GM12878 (cell line): ENCODE results near the gene NPAS1. TPM values are rescaled to one million over a fixed set of nuclear protein-coding genes. Genes with fewer than 3 reads are reported as not detected.

Source experiments
- ATAC-seq: fragments of 200-7000 bp; cut with Tn5 transposase; 3 replicates; pipeline ENCODE4 v1.9.1; 2020; ENCODE audit warnings: mild to moderate bottlenecking, moderate library complexity
- BruUV-seq: library from RNA; stranded (reverse); fragments of 400-500 nt; replicated peaks from 2 replicates; lab custom pipeline; 2021; lab: Mats Ljungman, UMichigan
- CTCF ChIA-PET: fragments of 300-600 bp; sonication (Branson Sonifier 250); formaldehyde crosslinking; extraction: SDS; loops from one replicate; lab custom pipeline; 2021; ENCODE audit warnings: inconsistent platforms; lab: Yijun Ruan, JAX
- POLR2A ChIA-PET: fragments of 350-600 bp; formaldehyde crosslinking; extraction: SDS; loops from one replicate; lab custom pipeline; 2021; ENCODE audit warnings: inconsistent platforms; lab: Charles Lee
- RAD21 ChIA-PET: fragments of 300-600 bp; sonication (Branson Sonifier 250); formaldehyde crosslinking; loops from one replicate; lab custom pipeline; 2023; ENCODE audit warnings: antibody characterized with exemption; ENCODE audit not compliant: unreplicated experiment; lab: Charles Lee
- SMC1A ChIA-PET: fragments of 300-600 bp; sonication (Branson Sonifier 250); formaldehyde crosslinking; loops from one replicate; lab custom pipeline; 2023; ENCODE audit not compliant: unreplicated experiment, uncharacterized antibody; lab: Charles Lee
- DNase-seq: peaks from one replicate; pipeline ENCODE4 v3.0.0-alpha.2; 2011; ENCODE audit warnings: low read depth, low spot score
- FAIRE-seq: peaks from 3 replicates; lab custom pipeline; 2011; peaks lifted over from hg19 to GRCh38; lab: Jason Lieb, UNC
- H2AFZ ChIP-seq: 2 replicates; pipeline ENCODE4 v1.6.0; 2011; ENCODE audit warnings: low read depth, low read length, control low read depth; ENCODE audit not compliant: control insufficient read depth
- H3K27ac ChIP-seq: 2 replicates; pipeline ENCODE4 v1.5.1; 2011; ENCODE audit warnings: control low read depth; ENCODE audit not compliant: control insufficient read depth, insufficient read depth
- H3K27me3 ChIP-seq, 2 experiments: replicated peaks in 1 of 2; 2 replicates each; pipeline versions ENCODE4 v1.6.0 to v1.6.1; 2011; ENCODE audit warnings: low read length in 1 of 2; ENCODE audit not compliant: control insufficient read depth in 2 of 2, insufficient read depth in 2 of 2
- H3K36me3 ChIP-seq, 2 experiments: 2 replicates each; pipeline ENCODE4 v1.5.1; 2011; ENCODE audit warnings: low read length in 1 of 2; ENCODE audit not compliant: control insufficient read depth in 2 of 2, insufficient read depth in 2 of 2
- H3K4me1 ChIP-seq: 2 replicates; pipeline ENCODE4 v1.6.1; 2011; ENCODE audit warnings: mild to moderate bottlenecking, low read length, moderate library complexity, mixed read lengths; ENCODE audit not compliant: control insufficient read depth, insufficient read depth
- H3K4me2 ChIP-seq: 2 replicates; pipeline ENCODE4 v1.6.0; 2011; ENCODE audit warnings: control low read depth; ENCODE audit not compliant: control insufficient read depth, insufficient read depth
- H3K4me3 ChIP-seq: fragments of 200-600 bp; sonication (generic); 2 replicates; pipeline ENCODE4 v1.5.1; 2016
- H3K79me2 ChIP-seq: 2 replicates; pipeline ENCODE4 v1.6.0; 2011; ENCODE audit warnings: low read length; ENCODE audit not compliant: control insufficient read depth, insufficient read depth
- H3K9ac ChIP-seq: 2 replicates; pipeline ENCODE4 v1.8.0; 2011; ENCODE audit warnings: low read length, control low read depth, mixed read lengths; ENCODE audit not compliant: control insufficient read depth, insufficient read depth
- H3K9me3 ChIP-seq: replicated peaks from 3 replicates; pipeline ENCODE4 v1.5.1; 2011; ENCODE audit warnings: mild to moderate bottlenecking, low read length; ENCODE audit not compliant: control insufficient read depth, insufficient read depth
- H4K20me1 ChIP-seq: 2 replicates; pipeline ENCODE4 v1.6.0; 2011; ENCODE audit not compliant: control insufficient read depth, insufficient read depth
- BRCA1 ChIP-seq: IDR thresholded peaks from 2 replicates; pipeline ENCODE4 v1.6.1; 2011; ENCODE audit warnings: low read depth, low read length, improper control_type of control experiment
- EP300 ChIP-seq, 2 experiments: fragments of 150-350 bp in 1 of 2; IDR thresholded peaks; 2 replicates each; pipeline ENCODE4 v1.6.1; 2011 to 2012; ENCODE audit warnings: low read depth in 2 of 2, low read length in 2 of 2, borderline replicate concordance in 1 of 2, improper control_type of control experiment in 1 of 2, inconsistent platforms in 1 of 2; ENCODE audit not compliant: control insufficient read depth in 1 of 2
- GABPA ChIP-seq: IDR thresholded peaks from 2 replicates; pipeline ENCODE4 v1.6.1; 2014; ENCODE audit warnings: antibody characterized with exemption, low read depth, mild to moderate bottlenecking, inconsistent platforms
- HDAC6 ChIP-seq: fragments of 200-600 bp; sonication (generic); IDR thresholded peaks from one replicate; pipeline ENCODE4 v1.8.0; 2017; ENCODE audit warnings: antibody characterized with exemption; ENCODE audit not compliant: unreplicated experiment
- PAX5 ChIP-seq: IDR thresholded peaks from 2 replicates; pipeline ENCODE4 v1.6.1; 2011; ENCODE audit warnings: low read depth, low read length, borderline replicate concordance
- SMC3 ChIP-seq: IDR thresholded peaks from 2 replicates; pipeline ENCODE4 v1.6.1; 2011; ENCODE audit warnings: low read length, improper control_type of control experiment, borderline replicate concordance
- SPI1 ChIP-seq: IDR thresholded peaks from 2 replicates; pipeline ENCODE4 v1.6.1; 2011; ENCODE audit warnings: low read depth, mild to moderate bottlenecking, low read length, moderate library complexity, borderline replicate concordance; ENCODE audit not compliant: insufficient read depth
- SUZ12 ChIP-seq: fragments of 200-600 bp; sonication (generic); IDR thresholded peaks from one replicate; pipeline ENCODE4 v1.6.1; 2018; ENCODE audit warnings: antibody characterized with exemption, mild to moderate bottlenecking; ENCODE audit not compliant: unreplicated experiment
- WGBS: methylation state at CpG from one replicate; pipeline ENCODE4 v1.1.6; 2016; ENCODE audit warnings: low lambda C conversion rate; ENCODE audit not compliant: insufficient replicate concordance, insufficient coverage; ENCODE audit errors: missing lambda C conversion rate; 5-methylcytosine and 5-hydroxymethylcytosine counted together
- in situ Hi-C: fragments of 300-500 bp; cut with MboI; formaldehyde crosslinking; loops from 9 replicates; pipeline ENCODE4 v1.14.3; 2018; ENCODE audit warnings: mixed read lengths
- intact Hi-C: fragments of 100-400 bp; cut with micrococcal nuclease; formaldehyde crosslinking; loops from one replicate; pipeline ENCODE4 v1.14.2; 2022; ENCODE audit not compliant: unreplicated experiment
- polyA plus RNA-seq, 11 experiments: library from polyadenylated mRNA; depleted of rRNA in 4 of 11; unstranded in 6 of 11; stranded (reverse) in 5 of 11; fragments of >200 nt; fragmentation: Nextera tagmentation in 4 of 11; fragmentation: Illumina TruSeq in 1 of 11; extraction: Ambion mirVana in 4 of 11; extraction: Trizol in 1 of 11; gene quantifications; 1 replicate in 1 of 11; 2 replicates in 10 of 11; pipeline versions ENCODE4 v1.2.1 to v1.2.3, GENCODE V29; 2011 to 2016; ENCODE audit warnings: inconsistent platforms in 2 of 11, missing spikeins in 2 of 11, low read depth in 1 of 11
- total RNA-seq, 4 experiments: library from RNA; depleted of rRNA in 3 of 4; stranded (reverse); fragments of >200 nt in 3 of 4; fragmentation: Illumina TruSeq in 1 of 4; extraction: Trizol in 1 of 4; gene quantifications; 2 replicates each; pipeline versions ENCODE4 v1.2.1 to v1.2.3, GENCODE V29; 2013 to 2021
- TF ChIP-seq, protein P1 (sequence below): IDR thresholded peaks from 2 replicates; pipeline ENCODE4 v1.6.1; 2011; ENCODE audit warnings: borderline replicate concordance, low read depth, mild to moderate bottlenecking, moderate library complexity, mixed read lengths, low read length; ENCODE audit not compliant: insufficient read depth; ENCODE audit errors: extremely low read length
- TF ChIP-seq, protein P2 (sequence below): IDR thresholded peaks from 2 replicates; pipeline ENCODE4 v1.6.1; 2012; ENCODE audit warnings: low read depth, low read length, improper control_type of control experiment
- TF ChIP-seq, protein P3 (sequence below): fragments of 450-650 bp; IDR thresholded peaks from 2 replicates; pipeline ENCODE4 v1.6.1; 2017; ENCODE audit warnings: mild to moderate bottlenecking

Gene NPAS1
- total and polyA plus RNA-seq, 10 of the 15 experiments (the other 5 are each of a cell fraction or from before 2014, with no cell fraction given), result 0.14 to 0.72 (median 0.28) TPM; not detected in 3

DNA sequence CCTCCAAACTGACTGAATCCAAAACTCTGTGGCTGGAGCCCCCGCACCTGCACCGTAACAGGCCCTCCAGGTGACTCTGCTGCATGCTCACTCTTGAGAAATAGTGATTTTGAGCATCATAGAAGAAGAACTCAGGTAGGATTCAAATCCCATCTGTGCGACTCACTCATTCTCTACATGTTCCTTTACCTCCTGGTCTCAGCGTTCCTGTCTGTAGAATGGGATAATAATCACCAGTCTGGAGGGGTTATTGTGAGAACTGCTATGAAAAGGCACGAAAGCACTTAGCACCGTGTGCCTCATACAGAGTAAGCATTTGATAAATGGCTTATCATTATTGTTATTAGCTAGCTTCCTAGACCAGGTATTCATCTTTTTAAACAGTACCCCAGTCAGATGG is 36.5 kb upstream of the NPAS1 start:
- ChIA-PET CTCF (interaction anchor here (0.9 to 1.0 kb wide), 2 partner anchors 21 to 30 kb away, joined by 3 to 5 read pairs; no protein-coding TSS in a partner anchor), POLR2A (no interaction called here)
- ATAC-seq, result no peak
- WGBS, result 96% methylated on average over 6 of the region's 6 CpGs
- in situ Hi-C loops, result no loop called here
- no peaks in the 10 kb centered on the region for H3K9me3 ChIP-seq
- TF ChIP-seq, protein P1, sequence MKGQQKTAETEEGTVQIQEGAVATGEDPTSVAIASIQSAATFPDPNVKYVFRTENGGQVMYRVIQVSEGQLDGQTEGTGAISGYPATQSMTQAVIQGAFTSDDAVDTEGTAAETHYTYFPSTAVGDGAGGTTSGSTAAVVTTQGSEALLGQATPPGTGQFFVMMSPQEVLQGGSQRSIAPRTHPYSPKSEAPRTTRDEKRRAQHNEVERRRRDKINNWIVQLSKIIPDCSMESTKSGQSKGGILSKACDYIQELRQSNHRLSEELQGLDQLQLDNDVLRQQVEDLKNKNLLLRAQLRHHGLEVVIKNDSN, result no peak
- TF ChIP-seq GABPA (no peak), SUZ12 (no peak), HDAC6 (no peak), SMC3 (no peak), EP300 (IDR thresholded peaks at IDR 0.05; ENCODE audit: borderline replicate concordance in 1 of 2, control insufficient read depth in 1 of 2, low read depth in 2 of 2, low read length in 2 of 2) (no peak), SPI1 (no peak), BRCA1 (no peak), PAX5 (no peak)
- TF ChIP-seq, protein P2, sequence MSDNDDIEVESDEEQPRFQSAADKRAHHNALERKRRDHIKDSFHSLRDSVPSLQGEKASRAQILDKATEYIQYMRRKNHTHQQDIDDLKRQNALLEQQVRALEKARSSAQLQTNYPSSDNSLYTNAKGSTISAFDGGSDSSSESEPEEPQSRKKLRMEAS, result no peak
- TF ChIP-seq, protein P3, sequence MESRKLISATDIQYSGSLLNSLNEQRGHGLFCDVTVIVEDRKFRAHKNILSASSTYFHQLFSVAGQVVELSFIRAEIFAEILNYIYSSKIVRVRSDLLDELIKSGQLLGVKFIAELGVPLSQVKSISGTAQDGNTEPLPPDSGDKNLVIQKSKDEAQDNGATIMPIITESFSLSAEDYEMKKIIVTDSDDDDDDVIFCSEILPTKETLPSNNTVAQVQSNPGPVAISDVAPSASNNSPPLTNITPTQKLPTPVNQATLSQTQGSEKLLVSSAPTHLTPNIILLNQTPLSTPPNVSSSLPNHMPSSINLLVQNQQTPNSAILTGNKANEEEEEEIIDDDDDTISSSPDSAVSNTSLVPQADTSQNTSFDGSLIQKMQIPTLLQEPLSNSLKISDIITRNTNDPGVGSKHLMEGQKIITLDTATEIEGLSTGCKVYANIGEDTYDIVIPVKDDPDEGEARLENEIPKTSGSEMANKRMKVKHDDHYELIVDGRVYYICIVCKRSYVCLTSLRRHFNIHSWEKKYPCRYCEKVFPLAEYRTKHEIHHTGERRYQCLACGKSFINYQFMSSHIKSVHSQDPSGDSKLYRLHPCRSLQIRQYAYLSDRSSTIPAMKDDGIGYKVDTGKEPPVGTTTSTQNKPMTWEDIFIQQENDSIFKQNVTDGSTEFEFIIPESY, result no peak
- TF ChIP-seq, all 136 proteins: peak for 0
- BruUV-seq, result no TSS peak
- Histone ChIP-seq H2AFZ (no peak overlapping the region), H3K4me2 (no peak overlapping the region), H3K36me3 (peaks cover 3% of the 10 kb centered on the region in 2 experiments; a peak in 3 of 4 replicates), H3K27ac (no peak overlapping the region), H3K9ac (no peak overlapping the region), H3K79me2 (no peaks in the 10 kb centered on the region), H3K4me3 (no peak overlapping the region), H4K20me1 (no peaks in the 10 kb centered on the region), H3K27me3 (no peaks in the 10 kb centered on the region), H3K4me1 (peaks cover 3% of the 10 kb centered on the region; the same call in 1 of the 2 replicates)
- intact Hi-C loops, result no loop called here
- no peak for DNase-seq
- no peak for FAIRE-seq
- RAD21 ChIA-PET, result no interaction called here
- SMC1A ChIA-PET, result no interaction called here
